Thoracic aorta (tissue), 2 donors: Measurements from ENCODE around the gene OSM. TPM values are rescaled to one million over a fixed set of nuclear protein-coding genes. Genes with fewer than 3 reads are reported as not detected.

ENCODE experiments used
- ATAC-seq: fragments of 150-250 bp; one replicate; pipeline ENCODE4 v1.8.0; 2017; ENCODE audit warnings: low read depth; ENCODE audit not compliant: insufficient number of reproducible peaks, low FRiP score
- DNase-seq: peaks from one replicate; pipeline ENCODE4 v3.0.0-alpha.2; 2020; ENCODE audit warnings: low spot score
- H3K27ac ChIP-seq, 2 donors: fragments of 200-600 bp; sonication (generic); 1 replicate in 1 of 2; 2 replicates in 1 of 2; pipeline ENCODE4 v1.5.1; 2016; ENCODE audit warnings: mild to moderate bottlenecking in 2 of 2, moderate library complexity in 2 of 2
- H3K27me3 ChIP-seq: fragments of 200-600 bp; sonication (generic); replicated peaks from 2 replicates; pipeline ENCODE4 v1.6.0; 2016; ENCODE audit warnings: mild to moderate bottlenecking; ENCODE audit not compliant: insufficient read depth
- H3K36me3 ChIP-seq: fragments of 200-600 bp; sonication (generic); one replicate; pipeline ENCODE4 v1.5.1; 2016
- H3K4me1 ChIP-seq, 2 donors: fragments of 200-600 bp; sonication (generic); 1 replicate in 1 of 2; 2 replicates in 1 of 2; pipeline versions ENCODE4 v1.5.1 to v1.6.0; 2016; ENCODE audit warnings: low read depth in 2 of 2, mild to moderate bottlenecking in 1 of 2; ENCODE audit not compliant: control insufficient read depth in 1 of 2
- H3K4me3 ChIP-seq: fragments of 200-600 bp; sonication (generic); 2 replicates; pipeline ENCODE4 v1.5.1; 2016; ENCODE audit warnings: mild to moderate bottlenecking
- H3K9me3 ChIP-seq: fragments of 200-600 bp; sonication (generic); 2 replicates; pipeline ENCODE4 v1.5.1; 2016
- total RNA-seq, 2 donors: library from RNA; depleted of rRNA; stranded (reverse); fragments of >200 nt; gene quantifications; one replicate each; pipeline versions ENCODE4 v1.1.0 to v1.2.3, GENCODE V29; 2016
- TF ChIP-seq, protein P1 (sequence below): fragments of 200-600 bp; sonication (generic); IDR thresholded peaks from one replicate; pipeline ENCODE4 v1.5.1; 2019; ENCODE audit warnings: antibody characterized with exemption

OSM gene
- total RNA-seq, 2 donors from 2014 or later = 3.5 to 27.1 TPM

DNA sequence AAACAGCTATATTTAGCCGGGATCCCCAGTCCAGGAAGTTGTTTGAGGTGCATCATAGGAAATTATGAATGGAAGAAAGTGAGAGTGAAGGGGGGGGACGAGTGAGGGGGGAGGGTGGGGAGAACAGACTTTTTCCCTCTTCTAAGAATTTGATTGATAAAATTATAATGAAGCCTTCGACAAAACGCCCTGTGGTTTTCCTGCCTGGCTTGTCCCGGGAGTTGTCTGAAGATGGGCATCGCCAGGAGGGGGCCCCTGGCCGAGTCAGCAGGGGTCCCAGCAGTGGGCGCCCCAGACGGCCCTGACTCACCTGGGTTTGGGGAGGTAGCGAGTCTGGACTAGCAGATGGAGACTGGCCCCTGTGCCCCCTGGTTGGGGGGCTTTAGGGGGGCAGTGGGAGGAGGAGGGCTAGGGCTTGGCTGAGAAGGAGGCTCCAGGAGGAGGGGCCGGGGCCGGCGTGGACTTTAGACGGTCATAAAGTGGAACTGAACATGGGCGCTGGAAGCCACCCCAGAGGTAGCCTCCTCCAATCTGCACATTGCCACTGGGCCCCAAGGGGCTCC, 19.8 kb downstream of the OSM start:
- no peak for DNase-seq
- H3K4me1 ChIP-seq = peaks cover 6 to 16% of the 10 kb centered on the region in 2 donors
- peaks cover 8% of the 10 kb centered on the region for H3K27me3 ChIP-seq
- H3K4me3 ChIP-seq = peak overlapping the region; percentile 70
- TF ChIP-seq, protein P1, sequence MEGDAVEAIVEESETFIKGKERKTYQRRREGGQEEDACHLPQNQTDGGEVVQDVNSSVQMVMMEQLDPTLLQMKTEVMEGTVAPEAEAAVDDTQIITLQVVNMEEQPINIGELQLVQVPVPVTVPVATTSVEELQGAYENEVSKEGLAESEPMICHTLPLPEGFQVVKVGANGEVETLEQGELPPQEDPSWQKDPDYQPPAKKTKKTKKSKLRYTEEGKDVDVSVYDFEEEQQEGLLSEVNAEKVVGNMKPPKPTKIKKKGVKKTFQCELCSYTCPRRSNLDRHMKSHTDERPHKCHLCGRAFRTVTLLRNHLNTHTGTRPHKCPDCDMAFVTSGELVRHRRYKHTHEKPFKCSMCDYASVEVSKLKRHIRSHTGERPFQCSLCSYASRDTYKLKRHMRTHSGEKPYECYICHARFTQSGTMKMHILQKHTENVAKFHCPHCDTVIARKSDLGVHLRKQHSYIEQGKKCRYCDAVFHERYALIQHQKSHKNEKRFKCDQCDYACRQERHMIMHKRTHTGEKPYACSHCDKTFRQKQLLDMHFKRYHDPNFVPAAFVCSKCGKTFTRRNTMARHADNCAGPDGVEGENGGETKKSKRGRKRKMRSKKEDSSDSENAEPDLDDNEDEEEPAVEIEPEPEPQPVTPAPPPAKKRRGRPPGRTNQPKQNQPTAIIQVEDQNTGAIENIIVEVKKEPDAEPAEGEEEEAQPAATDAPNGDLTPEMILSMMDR = no peak
- H3K27ac ChIP-seq = no peak overlapping the region
- H3K36me3 ChIP-seq = no peaks in the 10 kb centered on the region
- no peak for ATAC-seq
- no peaks in the 10 kb centered on the region for H3K9me3 ChIP-seq

DNA sequence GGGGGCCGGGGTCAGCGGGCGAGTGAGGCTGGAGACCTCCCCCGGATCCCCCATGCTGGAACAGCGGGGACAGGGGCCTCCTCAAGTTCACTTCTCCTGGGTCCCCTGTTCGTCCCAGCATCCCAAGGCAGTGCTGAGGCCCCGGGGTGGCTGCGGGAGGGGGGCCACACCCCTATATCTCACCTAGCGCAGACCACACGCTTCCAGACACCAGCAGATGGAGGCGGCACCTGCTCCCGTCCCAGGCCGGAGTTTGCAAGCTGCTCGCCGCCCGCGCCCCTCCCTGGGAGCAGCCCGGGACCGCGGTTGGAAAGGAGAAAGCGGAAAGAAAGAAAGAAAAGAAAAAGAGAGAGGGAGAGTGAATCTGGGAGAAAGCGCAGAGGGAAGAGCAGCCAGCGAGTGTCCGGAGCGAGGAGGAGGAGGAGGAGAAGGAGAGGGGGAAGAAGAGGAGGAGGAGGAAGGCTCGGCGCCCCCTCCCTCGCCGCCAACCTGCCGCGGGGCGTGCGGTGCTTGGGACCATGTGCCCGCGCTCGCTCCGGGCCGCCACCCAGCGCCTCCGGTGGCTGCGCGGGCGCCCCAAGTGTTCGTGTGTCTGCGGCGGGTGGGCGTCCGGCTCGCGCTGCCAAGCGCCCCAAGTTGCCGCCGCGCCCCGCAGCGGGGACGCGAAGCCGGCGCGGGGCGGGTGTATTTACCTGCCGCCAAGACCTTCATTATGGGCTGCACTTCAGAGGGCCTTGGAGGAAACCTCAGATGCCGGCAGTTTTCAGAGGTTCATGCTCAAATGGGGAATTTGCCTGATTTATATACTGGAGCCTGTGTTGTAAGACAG, 20.5 kb downstream of the OSM start, which contains the start of gene LIF:
Gene LIF (minus strand): TSS at position 775 of the 829 bp plus-strand sequence. CDS start 64 bp downstream, at position 711.
- no peaks in the 10 kb centered on the region for H3K9me3 ChIP-seq
- DNase-seq = no peak
- no peaks in the 10 kb centered on the region for H3K36me3 ChIP-seq
- H3K4me3 ChIP-seq = peak within 1 kb of the TSS; percentile 70
- H3K27ac ChIP-seq = no peak within 1 kb of the TSS
- H3K4me1 ChIP-seq = peaks cover 6 to 16% of the 10 kb centered on the region in 2 donors
- peaks cover 8% of the 10 kb centered on the region for H3K27me3 ChIP-seq
- no peak for ATAC-seq
- TF ChIP-seq, protein P1 = no peak

DNA sequence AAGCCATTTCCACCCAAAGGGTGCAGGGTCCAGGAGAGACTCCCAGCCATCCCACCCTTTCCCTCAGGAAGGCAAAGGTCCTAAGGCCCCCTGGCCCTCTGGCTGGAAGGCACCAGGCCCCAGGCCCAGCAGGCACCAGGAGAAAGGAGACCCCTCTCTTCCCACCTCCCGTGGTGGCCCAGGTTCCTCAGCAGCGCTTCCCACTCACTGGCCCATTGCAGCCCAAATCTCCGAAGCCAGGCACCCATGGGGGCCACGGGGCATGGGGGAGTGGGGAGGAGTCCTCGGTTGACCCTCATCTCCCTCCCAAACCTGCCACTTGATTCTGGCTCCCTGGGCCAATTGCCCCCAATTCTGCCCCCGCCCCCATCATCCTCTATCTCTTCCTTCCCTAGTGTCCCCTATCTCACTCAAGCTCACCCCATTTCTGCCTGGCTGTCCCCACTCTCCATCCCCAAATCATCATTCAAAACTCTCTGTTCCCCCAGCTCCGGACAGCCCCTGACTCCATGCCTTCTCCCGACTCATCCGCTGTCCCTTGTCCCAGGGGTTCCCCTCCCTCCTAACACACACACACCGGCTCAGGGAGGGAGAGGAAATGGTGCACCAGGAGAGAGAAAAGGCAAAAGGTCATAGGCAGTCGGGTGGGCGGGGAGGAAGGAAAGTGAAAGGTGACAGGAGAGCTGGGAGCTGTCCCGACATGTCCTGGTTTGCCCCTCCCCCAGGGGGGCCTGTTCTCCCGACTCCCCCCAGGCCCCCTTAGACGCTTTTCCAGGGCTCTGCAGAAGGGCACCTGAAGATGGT, 21.3 kb downstream of the OSM start:
- Histone ChIP-seq H3K9me3 (no peaks in the 10 kb centered on the region), H3K4me1 (peaks cover 6 to 16% of the 10 kb centered on the region in 2 donors), H3K27me3 (peaks cover 8% of the 10 kb centered on the region), H3K4me3 (peak overlapping the region; percentile 70), H3K27ac (no peak overlapping the region), H3K36me3 (no peaks in the 10 kb centered on the region)
- DNase-seq (no peak), ATAC-seq (no peak)
- TF ChIP-seq, protein P1 = no peak

DNA sequence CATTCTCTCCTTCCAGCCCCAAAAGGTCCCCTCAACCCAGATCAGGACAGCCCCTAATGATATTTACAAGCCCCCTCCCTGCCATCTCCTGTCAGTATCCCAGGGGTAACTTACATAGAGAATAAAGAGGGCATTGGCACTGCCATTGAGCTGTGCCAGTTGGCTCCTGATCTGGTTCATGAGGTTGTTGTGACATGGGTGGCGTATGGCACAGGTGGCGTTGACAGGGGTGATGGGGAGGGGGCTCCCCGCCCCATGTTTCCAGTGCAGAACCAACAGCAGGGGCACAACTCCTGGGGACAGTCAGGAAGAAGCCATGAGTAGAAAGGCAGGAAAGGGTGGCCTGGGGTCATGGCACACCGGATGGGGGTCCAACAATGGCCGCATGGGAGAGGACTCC, 22.0 kb downstream of the OSM start:
- ATAC-seq (no peak), DNase-seq (no peak)
- H3K27me3 ChIP-seq = peaks cover 8% of the 10 kb centered on the region
- H3K27ac ChIP-seq = no peak overlapping the region
- TF ChIP-seq, protein P1 = no peak
- H3K36me3 ChIP-seq = no peaks in the 10 kb centered on the region
- H3K9me3 ChIP-seq = no peaks in the 10 kb centered on the region
- no peak overlapping the region for H3K4me3 ChIP-seq
- peaks cover 6 to 16% of the 10 kb centered on the region in 2 donors for H3K4me1 ChIP-seq

DNA sequence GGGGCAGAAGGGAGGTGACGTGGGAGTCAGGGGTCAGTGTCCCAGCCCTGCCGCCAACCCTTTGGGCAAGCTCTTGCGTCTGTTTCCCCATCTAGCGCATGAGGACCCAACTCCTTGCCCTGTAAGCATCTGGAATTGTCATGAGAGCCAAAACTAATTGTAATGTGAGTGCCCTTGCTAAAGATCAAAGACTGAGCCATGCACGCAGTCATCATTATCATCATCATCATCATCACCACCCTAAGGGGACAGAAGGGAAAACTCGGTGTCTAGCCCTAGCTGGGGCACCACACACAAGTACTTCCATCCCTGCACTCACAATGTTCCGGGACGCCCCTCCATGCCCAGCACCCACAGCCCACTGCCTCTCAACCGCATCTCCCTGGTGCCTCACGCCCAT, 22.6 kb downstream of the OSM start:
- Histone ChIP-seq H3K9me3 (no peaks in the 10 kb centered on the region), H3K36me3 (no peaks in the 10 kb centered on the region), H3K4me3 (no peak overlapping the region), H3K27me3 (peaks cover 8% of the 10 kb centered on the region), H3K4me1 (peaks cover 6 to 16% of the 10 kb centered on the region in 2 donors), H3K27ac (no peak overlapping the region)
- TF ChIP-seq, protein P1 = no peak
- no peak for ATAC-seq
- no peak for DNase-seq
